Measurements from ENCODE around the gene FMN2. TPM values are rescaled to one million over a fixed set of nuclear protein-coding genes. Genes with fewer than 3 reads are reported as not detected.

Gene FMN2
- total and polyA plus RNA-seq, 2 experiments from 2014 or later = 0.97 TPM; not detected in 1

- Histone ChIP-seq H3K4me3 (no peak overlapping the region), H4K20me1 (ENCODE audit: insufficient read depth, poor library complexity, severe bottlenecking) (no peaks in the 10 kb centered on the region), H3K4me1 (ENCODE audit: insufficient read depth) (no peaks in the 10 kb centered on the region), H3K4me2 (no peak overlapping the region), H3K9me3 (ENCODE audit: low read depth) (no peaks in the 10 kb centered on the region), H3K9me2 (replicated peaks; ENCODE audit: insufficient read depth) (no peaks in the 10 kb centered on the region), H3K36me3 (replicated peaks; ENCODE audit: insufficient read depth, low read depth) (no peaks in the 10 kb centered on the region), H2AFZ (no peak overlapping the region), H3K27me3 (no peaks in the 10 kb centered on the region), H3K27ac (no peak overlapping the region), H3K79me2 (no peaks in the 10 kb centered on the region)
- DNase-seq (ENCODE audit: low spot score) = no peak
- WGBS (ENCODE audit: low lambda C conversion rate, missing lambda C conversion rate) = 97% methylated on average over 14 of the region's 14 CpGs
- TF ChIP-seq CTCF (IDR thresholded peaks at IDR 0.05; ENCODE audit: poor library complexity) (no peak), EZH2phosphoT487 (IDR thresholded peaks at IDR 0.05; ENCODE audit: low read depth, severe bottlenecking, unreplicated experiment) (no peak), EZH2 (IDR thresholded peaks at IDR 0.05; ENCODE audit: borderline replicate concordance) (no peak)
Measured at GRCh38 chr1:240145120-240145519, 53.4 kb downstream of the FMN2 start.

- no peak overlapping the region for H3K27ac ChIP-seq
- H4K20me1 ChIP-seq (ENCODE audit: insufficient read depth, poor library complexity, severe bottlenecking) = no peaks in the 10 kb centered on the region
- H3K36me3 ChIP-seq (replicated peaks; ENCODE audit: insufficient read depth, low read depth) = no peaks in the 10 kb centered on the region
- no peaks in the 10 kb centered on the region for H3K9me2 ChIP-seq (replicated peaks; ENCODE audit: insufficient read depth)
- 100% methylated on average over 2 of the region's 2 CpGs for WGBS (ENCODE audit: low lambda C conversion rate, missing lambda C conversion rate)
- H3K9me3 ChIP-seq (ENCODE audit: low read depth) = no peaks in the 10 kb centered on the region
- no peaks in the 10 kb centered on the region for H3K79me2 ChIP-seq
- H3K27me3 ChIP-seq = no peaks in the 10 kb centered on the region
- H3K4me2 ChIP-seq = no peak overlapping the region
- no peak overlapping the region for H2AFZ ChIP-seq
- DNase-seq (ENCODE audit: low spot score) = no peak
- no peaks in the 10 kb centered on the region for H3K4me1 ChIP-seq (ENCODE audit: insufficient read depth)
- TF ChIP-seq EZH2 (IDR thresholded peaks at IDR 0.05; ENCODE audit: borderline replicate concordance) (no peak), CTCF (IDR thresholded peaks at IDR 0.05; ENCODE audit: poor library complexity) (no peak), EZH2phosphoT487 (IDR thresholded peaks at IDR 0.05; ENCODE audit: low read depth, severe bottlenecking, unreplicated experiment) (no peak)
- H3K4me3 ChIP-seq = no peak overlapping the region
Measured at GRCh38 chr1:240148333-240148732, 56.6 kb downstream of the FMN2 start.

DNA sequence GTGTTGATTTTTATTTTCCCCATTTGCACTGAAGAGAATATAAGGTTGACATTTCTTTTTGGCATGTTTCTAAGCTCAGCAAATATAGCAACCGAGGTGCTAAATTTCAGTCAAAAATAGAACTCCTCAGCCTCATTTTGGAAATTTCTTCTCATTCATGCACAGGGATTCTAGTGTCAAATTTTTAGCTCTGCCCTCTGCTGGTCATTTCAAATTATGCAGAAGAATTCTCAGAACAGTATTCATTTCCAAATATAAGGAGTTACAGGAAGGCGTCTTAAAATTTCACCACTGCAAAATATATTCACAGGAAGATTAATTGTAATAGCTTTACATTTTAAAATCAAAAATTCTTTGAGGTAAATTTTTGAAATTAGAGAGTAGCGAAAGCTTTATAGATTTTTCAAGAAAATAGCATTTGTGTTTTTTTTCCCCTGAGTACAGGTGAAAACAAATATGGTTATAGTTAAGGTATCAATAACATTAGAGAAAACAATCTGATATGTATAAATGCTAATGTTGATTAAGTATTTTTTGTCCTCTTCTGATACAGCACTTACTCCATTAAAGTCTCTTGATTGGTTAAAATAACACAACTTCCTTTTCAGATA is 57.9 kb downstream of the FMN2 start:
- H3K9me2 ChIP-seq (replicated peaks; ENCODE audit: insufficient read depth) = no peaks in the 10 kb centered on the region
- no peaks in the 10 kb centered on the region for H3K36me3 ChIP-seq (replicated peaks; ENCODE audit: insufficient read depth, low read depth)
- no peak overlapping the region for H3K4me2 ChIP-seq
- no peak overlapping the region for H2AFZ ChIP-seq
- no peaks in the 10 kb centered on the region for H4K20me1 ChIP-seq (ENCODE audit: insufficient read depth, poor library complexity, severe bottlenecking)
- 44% methylated on average over 3 of the region's 3 CpGs for WGBS (ENCODE audit: low lambda C conversion rate, missing lambda C conversion rate)
- H3K9me3 ChIP-seq (ENCODE audit: low read depth) = no peaks in the 10 kb centered on the region
- H3K4me3 ChIP-seq = no peak overlapping the region
- TF ChIP-seq CTCF (IDR thresholded peaks at IDR 0.05; ENCODE audit: poor library complexity) (peak; percentile 79), EZH2 (IDR thresholded peaks at IDR 0.05; ENCODE audit: borderline replicate concordance) (no peak), EZH2phosphoT487 (IDR thresholded peaks at IDR 0.05; ENCODE audit: low read depth, severe bottlenecking, unreplicated experiment) (no peak)
- DNase-seq (ENCODE audit: low spot score) = peak; percentile 24
- no peaks in the 10 kb centered on the region for H3K4me1 ChIP-seq (ENCODE audit: insufficient read depth)
- no peaks in the 10 kb centered on the region for H3K27me3 ChIP-seq
- no peaks in the 10 kb centered on the region for H3K79me2 ChIP-seq
- H3K27ac ChIP-seq = no peak overlapping the region
